OCI-LY7 (cell line): ENCODE measurements around the gene UNC13B. TPM values are rescaled to one million over a fixed set of nuclear protein-coding genes. Genes with fewer than 3 reads are reported as not detected.

Experiments
- BruUV-seq: library from RNA; stranded (reverse); fragments of 400-500 nt; replicated peaks from 2 replicates; lab custom pipeline; 2021; lab: Mats Ljungman, UMichigan
- CTCF ChIA-PET: fragments of 300-600 bp; sonication (Branson Sonifier 250); formaldehyde crosslinking; loops from one replicate; lab custom pipeline; 2022; ENCODE audit warnings: antibody characterized with exemption; ENCODE audit not compliant: unreplicated experiment; lab: Charles Lee
- POLR2A ChIA-PET: fragments of 300-600 bp; sonication (Branson Sonifier 250); formaldehyde crosslinking; loops from one replicate; lab custom pipeline; 2022; ENCODE audit warnings: antibody characterized with exemption; lab: Charles Lee
- DNase-seq: peaks from one replicate; pipeline ENCODE4 v3.0.0-alpha.2; 2015; ENCODE audit warnings: low spot score
- H2AFZ ChIP-seq: fragments of 200-600 bp; sonication (generic), shearing (Covaris generic); 2 replicates; pipeline ENCODE4 v1.6.1; 2014; ENCODE audit warnings: mild to moderate bottlenecking, antibody characterized with exemption, low read length, moderate library complexity
- H3K27ac ChIP-seq: fragments of 200-600 bp; sonication (generic); 2 replicates; pipeline ENCODE4 v1.5.1; 2014; ENCODE audit warnings: mixed run types, low read depth, mild to moderate bottlenecking, moderate library complexity, low read length, inconsistent platforms; ENCODE audit not compliant: poor library complexity, severe bottlenecking
- H3K36me3 ChIP-seq: fragments of 200-600 bp; sonication (generic); 2 replicates; pipeline ENCODE4 v1.6.1; 2014; ENCODE audit warnings: mild to moderate bottlenecking, antibody characterized with exemption, low read length, moderate library complexity, mixed read lengths; ENCODE audit not compliant: insufficient read depth
- H3K4me1 ChIP-seq: fragments of 200-600 bp; sonication (generic); 2 replicates; pipeline ENCODE4 v1.5.1; 2014; ENCODE audit warnings: mild to moderate bottlenecking, low read length; ENCODE audit not compliant: insufficient read depth, poor library complexity, severe bottlenecking
- H3K4me2 ChIP-seq: fragments of 200-600 bp; sonication (generic); 2 replicates; pipeline ENCODE4 v1.6.1; 2014; ENCODE audit warnings: mild to moderate bottlenecking, low read length
- H3K4me3 ChIP-seq: fragments of 200-600 bp; sonication (generic); 2 replicates; pipeline ENCODE4 v1.5.1; 2014; ENCODE audit warnings: mild to moderate bottlenecking, low read depth, low read length; ENCODE audit not compliant: poor library complexity, severe bottlenecking
- H3K79me2 ChIP-seq: fragments of 200-600 bp; sonication (generic); 2 replicates; pipeline ENCODE4 v1.6.1; 2016; ENCODE audit warnings: low read depth, mild to moderate bottlenecking, low read length, moderate library complexity, mixed read lengths; ENCODE audit not compliant: insufficient read depth
- H3K9me2 ChIP-seq: fragments of 200-600 bp; sonication (generic); 2 replicates; pipeline ENCODE4 v1.6.1; 2016; ENCODE audit warnings: mild to moderate bottlenecking, low read length, mixed read lengths; ENCODE audit not compliant: insufficient read depth
- H3K9me3 ChIP-seq: fragments of 200-600 bp; sonication (generic); 2 replicates; pipeline ENCODE4 v1.6.1; 2014; ENCODE audit warnings: mild to moderate bottlenecking, mixed run types, low read length, mixed read lengths
- H4K20me1 ChIP-seq: fragments of 200-600 bp; sonication (generic); 2 replicates; pipeline ENCODE4 v1.6.1; 2014; ENCODE audit warnings: mild to moderate bottlenecking, antibody characterized with exemption, low read length, moderate library complexity, mixed read lengths; ENCODE audit not compliant: insufficient read depth
- CTCF ChIP-seq: fragments of 200-600 bp; sonication (generic); conservative IDR thresholded peaks from 2 replicates; pipeline ENCODE4 v1.5.1; 2014; ENCODE audit warnings: mild to moderate bottlenecking, antibody characterized with exemption, low read length, moderate library complexity, mixed read lengths
- EZH2phosphoT487 ChIP-seq: fragments of 200-600 bp; sonication (generic); IDR thresholded peaks from 2 replicates; pipeline ENCODE4 v1.6.1; 2018; ENCODE audit warnings: low read depth, borderline replicate concordance, mild to moderate bottlenecking, mixed run types, antibody characterized with exemption, low read length, moderate library complexity, mixed read lengths
- intact Hi-C: fragments of 100-400 bp; cut with micrococcal nuclease; formaldehyde crosslinking; loops from one replicate; pipeline ENCODE4 v1.10.0; 2022; ENCODE audit not compliant: unreplicated experiment
- total RNA-seq, 2 experiments: library from RNA; depleted of rRNA in 1 of 2; stranded (reverse); fragments of >200 nt in 1 of 2; shearing (Covaris generic) in 1 of 2; gene quantifications; 2 replicates each; pipeline ENCODE4 v1.2.3, GENCODE V29; 2014 to 2022

Gene UNC13B
- total RNA-seq, 2 experiments from 2014 or later, result 1.7 to 5.8 TPM

- intact Hi-C loops, result no loop called here
Observed at GRCh38 chr9:35385042-35385441, 223.2 kb downstream of the UNC13B start.

GRCh38 chr9:35395076-35395705 is 233.4 kb downstream of the UNC13B start:
- Histone ChIP-seq H3K9me3 (no peaks in the 10 kb centered on the region), H2AFZ (no peak overlapping the region), H3K27ac (no peak overlapping the region), H3K4me3 (no peak overlapping the region), H3K36me3 (no peaks in the 10 kb centered on the region), H4K20me1 (no peaks in the 10 kb centered on the region), H3K79me2 (no peaks in the 10 kb centered on the region), H3K9me2 (no peaks in the 10 kb centered on the region), H3K4me2 (no peak overlapping the region), H3K4me1 (no peaks in the 10 kb centered on the region)
- CTCF ChIA-PET, result no interaction called here
- intact Hi-C loops, result no loop called here
- no TSS peak for BruUV-seq
- POLR2A ChIA-PET, result no interaction called here
- TF ChIP-seq EZH2phosphoT487 (no peak), CTCF (no peak)
- no peak for DNase-seq

More at GRCh38 chr9:35385042-35385441, 223.2 kb downstream of the UNC13B start:
- Histone ChIP-seq H3K4me2 (no peak overlapping the region), H3K9me2 (no peaks in the 10 kb centered on the region), H2AFZ (no peak overlapping the region), H3K9me3 (no peaks in the 10 kb centered on the region), H3K4me3 (no peak overlapping the region), H3K79me2 (no peaks in the 10 kb centered on the region), H4K20me1 (no peaks in the 10 kb centered on the region), H3K36me3 (no peaks in the 10 kb centered on the region), H3K27ac (no peak overlapping the region), H3K4me1 (no peaks in the 10 kb centered on the region)
- POLR2A ChIA-PET, result no interaction called here
- CTCF ChIA-PET, result interaction anchor here (0.6 kb wide), 1 partner anchor 708 kb away, joined by 4 read pairs; no protein-coding TSS in a partner anchor
- DNase-seq, result no peak
- TF ChIP-seq CTCF (no peak), EZH2phosphoT487 (no peak)
- BruUV-seq, result no TSS peak

- no peak overlapping the region for H2AFZ ChIP-seq
- TF ChIP-seq EZH2phosphoT487 (no peak), CTCF (no peak)
- no peaks in the 10 kb centered on the region for H4K20me1 ChIP-seq
- no peaks in the 10 kb centered on the region for H3K79me2 ChIP-seq
- H3K4me3 ChIP-seq, result no peak overlapping the region
- H3K9me2 ChIP-seq, result no peaks in the 10 kb centered on the region
- no peak overlapping the region for H3K27ac ChIP-seq
- H3K9me3 ChIP-seq, result no peaks in the 10 kb centered on the region
- no peak for DNase-seq
- ChIA-PET POLR2A (no interaction called here), CTCF (no interaction called here)
- no TSS peak for BruUV-seq
- intact Hi-C loops, result no loop called here
- no peak overlapping the region for H3K4me2 ChIP-seq
- no peaks in the 10 kb centered on the region for H3K4me1 ChIP-seq
- no peaks in the 10 kb centered on the region for H3K36me3 ChIP-seq
Observed at GRCh38 chr9:35395706-35396101, 233.9 kb downstream of the UNC13B start.
